Measurements from ENCODE around the gene COMMD7.

Gene COMMD7

DNA sequence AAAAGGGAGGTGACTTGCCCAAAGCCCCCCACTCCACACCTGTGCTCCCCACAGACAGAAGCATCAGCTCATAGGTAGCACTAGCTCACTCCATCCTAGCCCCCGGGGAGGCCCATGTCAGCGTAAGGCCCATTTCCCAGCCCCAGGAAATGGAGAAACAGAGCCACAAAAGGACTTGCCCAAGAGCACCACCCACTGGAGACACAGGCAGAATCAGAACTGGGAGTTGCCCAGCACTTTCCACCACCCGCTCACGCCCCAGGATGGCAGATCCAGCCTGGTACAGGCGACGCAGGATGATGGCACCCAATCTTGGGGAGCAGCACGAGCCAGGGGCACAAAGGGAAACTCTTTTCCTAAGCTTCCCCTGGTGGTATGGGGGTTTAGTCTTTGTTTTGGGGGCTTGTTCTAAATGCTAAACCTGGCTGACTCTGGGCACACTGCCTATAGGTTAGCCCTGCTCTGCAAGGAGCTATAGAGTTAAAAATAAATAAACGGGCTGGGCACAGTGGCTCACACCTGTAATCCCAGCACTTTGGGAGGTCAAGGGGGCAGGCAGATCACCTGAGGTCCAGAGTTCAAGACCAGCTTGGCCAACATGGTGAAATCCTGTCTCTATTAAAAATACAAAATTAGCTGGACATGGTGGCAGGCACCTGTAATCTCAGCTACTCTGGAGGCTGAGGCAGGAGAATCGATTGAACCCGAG is 81.3 kb downstream of the COMMD7 start:
- no peaks in the 10 kb centered on the region for H3K36me3 Mint-ChIP-seq (ENCODE audit: low read depth)
- H3K4me3 Mint-ChIP-seq: no peak overlapping the region
- no peak overlapping the region for H3K27ac Mint-ChIP-seq
- H3K27me3 Mint-ChIP-seq: no peaks in the 10 kb centered on the region
- ATAC-seq: no peak
- no peak for DNase-seq
- H3K4me1 Mint-ChIP-seq: peaks cover 5% of the 10 kb centered on the region
- H3K9me3 Mint-ChIP-seq: peaks cover 9% of the 10 kb centered on the region

GRCh38 chr20:32660661-32661060 is 82.6 kb downstream of the COMMD7 start:
- Mint-ChIP-seq H3K27me3 (no peaks in the 10 kb centered on the region), H3K4me1 (peaks cover 9% of the 10 kb centered on the region), H3K36me3 (ENCODE audit: low read depth) (no peaks in the 10 kb centered on the region), H3K27ac (no peak overlapping the region), H3K9me3 (peaks cover 9% of the 10 kb centered on the region), H3K4me3 (no peak overlapping the region)
- ATAC-seq: no peak
- DNase-seq: no peak

GRCh38 chr20:32656827-32657226 is 86.4 kb downstream of the COMMD7 start:
- no peaks in the 10 kb centered on the region for H3K36me3 Mint-ChIP-seq (ENCODE audit: low read depth)
- peaks cover 9% of the 10 kb centered on the region for H3K9me3 Mint-ChIP-seq
- no peak overlapping the region for H3K4me3 Mint-ChIP-seq
- peaks cover 10% of the 10 kb centered on the region for H3K4me1 Mint-ChIP-seq
- no peak for ATAC-seq
- no peak overlapping the region for H3K27ac Mint-ChIP-seq
- DNase-seq: no peak
- no peaks in the 10 kb centered on the region for H3K27me3 Mint-ChIP-seq

DNA sequence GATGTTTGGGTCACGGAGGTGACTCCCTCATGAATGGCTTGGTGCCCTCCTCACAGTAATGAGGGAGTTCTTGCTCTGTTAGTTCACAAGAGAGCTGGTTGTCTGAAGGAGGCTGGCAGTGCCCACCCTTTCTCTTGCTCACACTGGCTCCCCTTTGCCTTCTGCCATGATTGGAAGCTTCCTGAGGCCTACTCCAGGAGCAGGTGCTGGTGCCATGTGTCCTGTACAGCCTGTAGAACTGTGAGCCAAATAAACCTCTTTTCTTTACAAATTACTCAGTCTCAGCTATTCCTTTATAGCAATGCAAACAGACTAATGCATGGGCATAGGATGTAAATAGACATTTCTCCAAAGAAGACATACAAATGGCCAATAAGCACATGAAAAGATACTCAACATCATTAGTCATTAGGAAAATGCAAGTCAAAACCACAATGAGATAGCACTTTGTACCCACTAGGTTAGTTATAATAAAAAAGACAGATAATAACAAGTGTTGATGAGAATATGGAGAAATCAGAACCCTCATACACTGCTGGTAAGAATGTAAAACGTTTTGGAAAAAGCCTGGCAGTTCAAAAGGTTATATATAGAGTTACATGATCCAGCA is 87.3 kb downstream of the COMMD7 start:
- no peaks in the 10 kb centered on the region for H3K27me3 Mint-ChIP-seq
- H3K4me1 Mint-ChIP-seq: peaks cover 13% of the 10 kb centered on the region
- H3K9me3 Mint-ChIP-seq: peaks cover 6% of the 10 kb centered on the region
- no peak for ATAC-seq
- no peak for DNase-seq
- H3K27ac Mint-ChIP-seq: no peak overlapping the region
- H3K4me3 Mint-ChIP-seq: no peak overlapping the region
- no peaks in the 10 kb centered on the region for H3K36me3 Mint-ChIP-seq (ENCODE audit: low read depth)

GRCh38 chr20:32652739-32653526 is 90.3 kb downstream of the COMMD7 start:
- ATAC-seq: peak; percentile 96
- Mint-ChIP-seq H3K27ac (no peak overlapping the region), H3K36me3 (ENCODE audit: low read depth) (no peaks in the 10 kb centered on the region), H3K9me3 (no peaks in the 10 kb centered on the region), H3K4me1 (peaks cover 15% of the 10 kb centered on the region), H3K4me3 (no peak overlapping the region), H3K27me3 (no peaks in the 10 kb centered on the region)
- peak; percentile 89 for DNase-seq

Data from activated naive CD8-positive, alpha-beta T cell treated with anti-CD3 and anti-CD28 coated beads, Interleukin-2, amount 50 U/mL, for 24 hours (primary cell).